ENCODE data around the gene IGLL5.

The IGLL5 gene

DNA sequence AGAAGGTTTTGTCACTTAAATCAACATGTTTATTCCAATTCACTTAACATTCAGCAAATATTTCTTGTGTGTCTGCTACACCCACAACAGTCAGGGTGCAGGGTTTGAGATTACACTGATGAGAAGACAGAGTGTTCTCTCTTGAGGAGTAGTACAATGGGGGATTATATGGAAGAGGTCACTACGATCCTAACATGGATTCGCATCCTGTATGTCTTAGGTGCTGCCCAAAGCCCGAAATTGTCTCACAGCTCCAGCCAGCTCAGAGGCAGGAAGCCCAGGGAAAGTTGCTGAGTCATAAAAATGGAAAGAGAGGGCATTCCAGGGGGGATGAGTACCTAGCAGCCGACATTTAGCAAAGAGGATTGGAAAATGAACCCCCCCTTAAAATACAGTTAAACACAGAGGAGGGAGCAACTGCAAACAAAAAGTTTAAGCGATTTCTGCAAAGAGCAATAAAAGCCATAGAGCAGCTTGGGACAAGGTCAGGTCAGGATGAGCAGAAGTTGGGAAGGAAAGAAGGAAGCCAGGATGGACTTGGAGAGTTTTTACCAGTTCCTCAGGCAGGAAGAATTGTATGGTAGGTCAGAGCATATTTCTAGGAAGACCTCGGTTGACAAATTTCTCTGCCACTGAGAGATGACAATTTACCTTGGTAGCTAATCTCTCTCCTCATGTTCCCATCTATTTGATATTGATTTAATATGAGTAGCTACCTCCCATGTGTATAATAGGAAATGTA, 49.5 kb downstream of the IGLL5 start:
- H3K9ac ChIP-seq (ENCODE audit: low read length): no peak overlapping the region
- H3K27me3 ChIP-seq (ENCODE audit: control insufficient read depth, insufficient read depth, low read length): no peaks in the 10 kb centered on the region
- H3K27ac ChIP-seq (ENCODE audit: low read length): no peak overlapping the region
- H3K4me3 ChIP-seq (ENCODE audit: low read length): no peak overlapping the region
- H3K9me3 ChIP-seq (ENCODE audit: control insufficient read depth, low read depth, low read length): no peaks in the 10 kb centered on the region
- no peaks in the 10 kb centered on the region for H3K4me1 ChIP-seq (ENCODE audit: control insufficient read depth, low read depth, low read length)
- H3K36me3 ChIP-seq (ENCODE audit: control insufficient read depth, low read depth, low read length): no peaks in the 10 kb centered on the region

- Histone ChIP-seq H3K27me3 (ENCODE audit: control insufficient read depth, insufficient read depth, low read length) (no peaks in the 10 kb centered on the region), H3K9me3 (ENCODE audit: control insufficient read depth, low read depth, low read length) (no peaks in the 10 kb centered on the region), H3K4me1 (ENCODE audit: control insufficient read depth, low read depth, low read length) (no peaks in the 10 kb centered on the region), H3K27ac (ENCODE audit: low read length) (no peak overlapping the region), H3K9ac (ENCODE audit: low read length) (no peak overlapping the region), H3K36me3 (ENCODE audit: control insufficient read depth, low read depth, low read length) (no peaks in the 10 kb centered on the region), H3K4me3 (ENCODE audit: low read length) (no peak overlapping the region)
Measured at GRCh38 chr22:22937894-22938480, 50.4 kb downstream of the IGLL5 start.

- H3K27ac ChIP-seq (ENCODE audit: low read length): no peak overlapping the region
Measured at GRCh38 chr22:22938672-22939587, 51.3 kb downstream of the IGLL5 start.

GRCh38 chr22:22939588-22940368, 52.2 kb downstream of the IGLL5 start:
- Histone ChIP-seq H3K9me3 (ENCODE audit: control insufficient read depth, low read depth, low read length) (no peaks in the 10 kb centered on the region), H3K27me3 (ENCODE audit: control insufficient read depth, insufficient read depth, low read length) (no peaks in the 10 kb centered on the region), H3K27ac (ENCODE audit: low read length) (no peak overlapping the region), H3K4me3 (ENCODE audit: low read length) (no peak overlapping the region), H3K9ac (ENCODE audit: low read length) (no peak overlapping the region), H3K4me1 (ENCODE audit: control insufficient read depth, low read depth, low read length) (no peaks in the 10 kb centered on the region), H3K36me3 (ENCODE audit: control insufficient read depth, low read depth, low read length) (no peaks in the 10 kb centered on the region)

More at GRCh38 chr22:22938672-22939587, 51.3 kb downstream of the IGLL5 start:
- Histone ChIP-seq H3K27me3 (ENCODE audit: control insufficient read depth, insufficient read depth, low read length) (no peaks in the 10 kb centered on the region), H3K4me3 (ENCODE audit: low read length) (no peak overlapping the region), H3K9me3 (ENCODE audit: control insufficient read depth, low read depth, low read length) (no peaks in the 10 kb centered on the region), H3K36me3 (ENCODE audit: control insufficient read depth, low read depth, low read length) (no peaks in the 10 kb centered on the region), H3K4me1 (ENCODE audit: control insufficient read depth, low read depth, low read length) (no peaks in the 10 kb centered on the region), H3K9ac (ENCODE audit: low read length) (no peak overlapping the region)

DNA sequence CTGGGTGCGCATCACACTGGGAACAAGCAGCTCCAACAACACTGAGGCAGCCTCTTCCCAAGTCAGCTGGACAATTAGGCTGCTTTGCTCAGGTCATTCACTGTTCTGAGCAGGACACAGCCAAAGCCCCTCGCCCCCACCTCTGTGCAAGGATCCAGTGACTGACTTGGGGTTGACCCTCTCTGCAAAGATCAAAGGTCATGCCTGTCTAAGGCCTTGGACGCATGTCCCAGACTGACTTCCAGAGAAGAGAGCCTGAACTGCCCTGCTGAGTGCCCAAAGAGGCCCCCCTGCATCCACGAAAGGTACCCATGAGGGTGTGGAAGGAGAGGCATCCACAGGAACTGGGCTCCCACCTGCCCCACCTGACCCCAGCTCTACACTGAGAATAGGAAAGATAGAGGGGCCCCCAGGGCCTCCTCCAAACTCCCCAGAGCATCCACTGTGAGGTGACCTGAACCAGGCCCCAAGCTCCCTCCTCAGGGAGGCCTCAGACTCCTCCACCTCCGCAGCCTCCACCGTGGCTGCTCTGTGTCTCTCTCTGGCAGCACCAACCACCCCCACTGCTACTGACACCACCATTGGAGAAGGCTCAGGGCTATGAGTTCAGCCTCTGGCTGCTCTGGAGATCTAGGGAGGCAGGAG, 53.5 kb downstream of the IGLL5 start:
- no peak overlapping the region for H3K27ac ChIP-seq (ENCODE audit: low read length)
- no peak overlapping the region for H3K9ac ChIP-seq (ENCODE audit: low read length)
- no peaks in the 10 kb centered on the region for H3K27me3 ChIP-seq (ENCODE audit: control insufficient read depth, insufficient read depth, low read length)
- H3K4me3 ChIP-seq (ENCODE audit: low read length): no peak overlapping the region
- H3K9me3 ChIP-seq (ENCODE audit: control insufficient read depth, low read depth, low read length): no peaks in the 10 kb centered on the region
- no peaks in the 10 kb centered on the region for H3K36me3 ChIP-seq (ENCODE audit: control insufficient read depth, low read depth, low read length)
- no peaks in the 10 kb centered on the region for H3K4me1 ChIP-seq (ENCODE audit: control insufficient read depth, low read depth, low read length)

- Histone ChIP-seq H3K9ac (ENCODE audit: low read length) (no peak overlapping the region), H3K9me3 (ENCODE audit: control insufficient read depth, low read depth, low read length) (no peaks in the 10 kb centered on the region), H3K4me3 (ENCODE audit: low read length) (no peak overlapping the region), H3K4me1 (ENCODE audit: control insufficient read depth, low read depth, low read length) (no peaks in the 10 kb centered on the region), H3K27me3 (ENCODE audit: control insufficient read depth, insufficient read depth, low read length) (no peaks in the 10 kb centered on the region), H3K36me3 (ENCODE audit: control insufficient read depth, low read depth, low read length) (no peaks in the 10 kb centered on the region), H3K27ac (ENCODE audit: low read length) (no peak overlapping the region)
Measured at GRCh38 chr22:22941831-22942510, 54.4 kb downstream of the IGLL5 start.

- Histone ChIP-seq H3K9ac (ENCODE audit: low read length) (no peak overlapping the region), H3K27ac (ENCODE audit: low read length) (no peak overlapping the region), H3K4me3 (ENCODE audit: low read length) (no peak overlapping the region), H3K9me3 (ENCODE audit: control insufficient read depth, low read depth, low read length) (no peaks in the 10 kb centered on the region), H3K36me3 (ENCODE audit: control insufficient read depth, low read depth, low read length) (no peaks in the 10 kb centered on the region), H3K4me1 (ENCODE audit: control insufficient read depth, low read depth, low read length) (no peaks in the 10 kb centered on the region), H3K27me3 (ENCODE audit: control insufficient read depth, insufficient read depth, low read length) (no peaks in the 10 kb centered on the region)
Measured at GRCh38 chr22:22942511-22943329, 55.1 kb downstream of the IGLL5 start.

- Histone ChIP-seq H3K4me3 (ENCODE audit: low read length) (no peak overlapping the region), H3K9ac (ENCODE audit: low read length) (no peak overlapping the region), H3K4me1 (ENCODE audit: control insufficient read depth, low read depth, low read length) (no peaks in the 10 kb centered on the region), H3K9me3 (ENCODE audit: control insufficient read depth, low read depth, low read length) (no peaks in the 10 kb centered on the region), H3K27ac (ENCODE audit: low read length) (no peak overlapping the region), H3K27me3 (ENCODE audit: control insufficient read depth, insufficient read depth, low read length) (no peaks in the 10 kb centered on the region), H3K36me3 (ENCODE audit: control insufficient read depth, low read depth, low read length) (no peaks in the 10 kb centered on the region)
Measured at GRCh38 chr22:22943521-22944267, 56.1 kb downstream of the IGLL5 start.

- no peaks in the 10 kb centered on the region for H3K4me1 ChIP-seq (ENCODE audit: control insufficient read depth, low read depth, low read length)
- no peaks in the 10 kb centered on the region for H3K9me3 ChIP-seq (ENCODE audit: control insufficient read depth, low read depth, low read length)
- no peak overlapping the region for H3K9ac ChIP-seq (ENCODE audit: low read length)
- H3K36me3 ChIP-seq (ENCODE audit: control insufficient read depth, low read depth, low read length): no peaks in the 10 kb centered on the region
- H3K27ac ChIP-seq (ENCODE audit: low read length): no peak overlapping the region
- H3K27me3 ChIP-seq (ENCODE audit: control insufficient read depth, insufficient read depth, low read length): no peaks in the 10 kb centered on the region
- no peak overlapping the region for H3K4me3 ChIP-seq (ENCODE audit: low read length)
Measured at GRCh38 chr22:22944268-22944985, 56.8 kb downstream of the IGLL5 start.

Data from iPS-18a (cell line).